Adipocyte (in vitro differentiated cells): Measurements from ENCODE around the gene HLA-DMB.

Source experiments
- DNase-seq: peaks from one replicate; pipeline ENCODE4 v3.0.0-alpha.2; 2015; ENCODE audit warnings: low read depth
- H3K27me3 ChIP-seq: replicated peaks from 2 replicates; pipeline ENCODE4 v1.7.0; 2013; ENCODE audit warnings: mild to moderate bottlenecking, low read length, moderate library complexity; ENCODE audit not compliant: control insufficient read depth, insufficient read depth
- H3K36me3 ChIP-seq: 2 replicates; pipeline ENCODE4 v1.7.0; 2013; ENCODE audit warnings: low read length, mild to moderate bottlenecking, moderate library complexity; ENCODE audit not compliant: control insufficient read depth, insufficient read depth, severe bottlenecking
- H3K4me1 ChIP-seq: 2 replicates; pipeline ENCODE4 v1.7.0; 2013; ENCODE audit warnings: mild to moderate bottlenecking, low read length, moderate library complexity; ENCODE audit not compliant: control insufficient read depth, insufficient read depth
- H3K4me3 ChIP-seq: 2 replicates; pipeline ENCODE4 v1.7.0; 2013; ENCODE audit warnings: mild to moderate bottlenecking, low read length, moderate library complexity
- H3K9ac ChIP-seq: 2 replicates; pipeline ENCODE4 v1.7.0; 2013; ENCODE audit warnings: mild to moderate bottlenecking, low read length, moderate library complexity
- H3K9me3 ChIP-seq: 2 replicates; pipeline ENCODE4 v1.7.0; 2013; ENCODE audit warnings: mild to moderate bottlenecking, low read length, moderate library complexity; ENCODE audit not compliant: control insufficient read depth

Gene HLA-DMB

GRCh38 chr6:32932132-32932868 lies 8.5 kb downstream of the HLA-DMB start:
- no peaks in the 10 kb centered on the region for H3K9me3 ChIP-seq

GRCh38 chr6:32931211-32931610 lies 9.6 kb downstream of the HLA-DMB start:
- Histone ChIP-seq H3K9me3 (no peaks in the 10 kb centered on the region), H3K27me3 (no peaks in the 10 kb centered on the region)

More at GRCh38 chr6:32932132-32932868, 8.5 kb downstream of the HLA-DMB start:
- Histone ChIP-seq H3K4me3 (no peak overlapping the region), H3K27me3 (no peaks in the 10 kb centered on the region), H3K9ac (no peak overlapping the region), H3K36me3 (no peaks in the 10 kb centered on the region), H3K4me1 (no peaks in the 10 kb centered on the region)
- DNase-seq = peak; percentile 10

GRCh38 chr6:32922083-32922482 lies 18.7 kb downstream of the HLA-DMB start:
- H3K36me3 ChIP-seq = no peaks in the 10 kb centered on the region
- DNase-seq = no peak
- H3K9me3 ChIP-seq = no peaks in the 10 kb centered on the region
- no peaks in the 10 kb centered on the region for H3K4me1 ChIP-seq
- no peak overlapping the region for H3K9ac ChIP-seq
- H3K27me3 ChIP-seq = no peaks in the 10 kb centered on the region
- no peak overlapping the region for H3K4me3 ChIP-seq

More at GRCh38 chr6:32931211-32931610, 9.6 kb downstream of the HLA-DMB start:
- Histone ChIP-seq H3K4me3 (no peak overlapping the region), H3K36me3 (no peaks in the 10 kb centered on the region), H3K4me1 (no peaks in the 10 kb centered on the region), H3K9ac (no peak overlapping the region)
- DNase-seq = no peak

- Histone ChIP-seq H3K9ac (no peak overlapping the region), H3K9me3 (no peaks in the 10 kb centered on the region), H3K27me3 (no peaks in the 10 kb centered on the region), H3K4me3 (no peak overlapping the region), H3K4me1 (no peaks in the 10 kb centered on the region), H3K36me3 (no peaks in the 10 kb centered on the region)
- DNase-seq = no peak
Measured at GRCh38 chr6:32920715-32921114, 20.1 kb downstream of the HLA-DMB start.

- Histone ChIP-seq H3K27me3 (no peaks in the 10 kb centered on the region), H3K9me3 (no peaks in the 10 kb centered on the region), H3K4me1 (no peaks in the 10 kb centered on the region), H3K36me3 (no peaks in the 10 kb centered on the region), H3K9ac (no peak overlapping the region), H3K4me3 (no peak overlapping the region)
- no peak for DNase-seq
Measured at GRCh38 chr6:32912951-32913350, 27.9 kb downstream of the HLA-DMB start.

- DNase-seq = no peak
- no peaks in the 10 kb centered on the region for H3K9me3 ChIP-seq
- no peaks in the 10 kb centered on the region for H3K36me3 ChIP-seq
- H3K4me3 ChIP-seq = no peak overlapping the region
- H3K27me3 ChIP-seq = no peaks in the 10 kb centered on the region
- peaks cover 3% of the 10 kb centered on the region for H3K4me1 ChIP-seq
- no peak overlapping the region for H3K9ac ChIP-seq
Measured at GRCh38 chr6:32908897-32909296, 31.9 kb downstream of the HLA-DMB start.

- no peaks in the 10 kb centered on the region for H3K9me3 ChIP-seq
- no peak overlapping the region for H3K9ac ChIP-seq
- peak; percentile 60 for DNase-seq
- peaks cover 3% of the 10 kb centered on the region for H3K4me1 ChIP-seq
- H3K36me3 ChIP-seq = no peaks in the 10 kb centered on the region
- no peak overlapping the region for H3K4me3 ChIP-seq
- H3K27me3 ChIP-seq = no peaks in the 10 kb centered on the region
Measured at GRCh38 chr6:32906539-32906938, 34.3 kb downstream of the HLA-DMB start.

- Histone ChIP-seq H3K36me3 (peaks cover 3% of the 10 kb centered on the region), H3K4me3 (no peak overlapping the region), H3K9me3 (no peaks in the 10 kb centered on the region), H3K27me3 (no peaks in the 10 kb centered on the region), H3K4me1 (peaks cover 3% of the 10 kb centered on the region), H3K9ac (no peak overlapping the region)
- peak; percentile 12 for DNase-seq
Measured at GRCh38 chr6:32905078-32905477, 35.8 kb downstream of the HLA-DMB start.

GRCh38 chr6:32903952-32904351 lies 36.9 kb downstream of the HLA-DMB start:
- DNase-seq = no peak
- Histone ChIP-seq H3K9me3 (no peaks in the 10 kb centered on the region), H3K27me3 (no peaks in the 10 kb centered on the region), H3K36me3 (peaks cover 3% of the 10 kb centered on the region), H3K4me1 (peaks cover 3% of the 10 kb centered on the region), H3K9ac (no peak overlapping the region), H3K4me3 (no peak overlapping the region)

GRCh38 chr6:32895006-32895345 lies 45.9 kb downstream of the HLA-DMB start:
- Histone ChIP-seq H3K27me3 (no peaks in the 10 kb centered on the region), H3K9me3 (no peaks in the 10 kb centered on the region), H3K4me3 (peak overlapping the region; percentile 94), H3K4me1 (peaks cover 14% of the 10 kb centered on the region), H3K36me3 (no peaks in the 10 kb centered on the region), H3K9ac (peak overlapping the region; percentile 85)
- DNase-seq = no peak

GRCh38 chr6:32894085-32895005 lies 46.5 kb downstream of the HLA-DMB start:
- Histone ChIP-seq H3K36me3 (no peaks in the 10 kb centered on the region), H3K4me1 (peaks cover 14% of the 10 kb centered on the region), H3K4me3 (peak overlapping the region; percentile 94), H3K9me3 (no peaks in the 10 kb centered on the region), H3K27me3 (no peaks in the 10 kb centered on the region), H3K9ac (peak overlapping the region; percentile 85)
- peak; percentile 96 for DNase-seq
